ENCODE data around the gene TTC16.

Gene TTC16

GRCh38 chr9:127722055-127722745, 6.3 kb downstream of the TTC16 start:
- DNase-seq, result peak; percentile 33

- no peak for DNase-seq
Observed at GRCh38 chr9:127723013-127723412, 7.1 kb downstream of the TTC16 start.

- DNase-seq, result no peak
Observed at GRCh38 chr9:127723444-127723843, 7.6 kb downstream of the TTC16 start.

GRCh38 chr9:127724012-127724411, 8.1 kb downstream of the TTC16 start:
- no peak for DNase-seq

GRCh38 chr9:127726871-127727270, 11.0 kb downstream of the TTC16 start:
- DNase-seq, result no peak

GRCh38 chr9:127728808-127729207, 12.9 kb downstream of the TTC16 start:
- DNase-seq, result no peak

GRCh38 chr9:127729522-127730256, 13.8 kb downstream of the TTC16 start:
- no peak for DNase-seq

GRCh38 chr9:127730262-127730661, 14.4 kb downstream of the TTC16 start:
- no peak for DNase-seq

GRCh38 chr9:127730799-127731410, 15.0 kb downstream of the TTC16 start:
- DNase-seq, result no peak

GRCh38 chr9:127731938-127732337, 16.1 kb downstream of the TTC16 start:
- DNase-seq, result no peak

GRCh38 chr9:127732444-127732843, 16.6 kb downstream of the TTC16 start:
- no peak for DNase-seq

GRCh38 chr9:127733614-127734013, 17.7 kb downstream of the TTC16 start:
- DNase-seq, result no peak

GRCh38 chr9:127734247-127734746, 18.4 kb downstream of the TTC16 start:
- DNase-seq, result no peak

GRCh38 chr9:127734747-127735529, 19.1 kb downstream of the TTC16 start, which contains the start of gene TOR2A:
TSS of gene TOR2A (minus strand) at chr9:127735294. CDS start at chr9:127735270, 24 bp downstream.
- peak; percentile 100 for DNase-seq

- DNase-seq, result no peak
Observed at GRCh38 chr9:127735530-127736185, 19.8 kb downstream of the TTC16 start.

GRCh38 chr9:127738666-127739065, 22.8 kb downstream of the TTC16 start:
- DNase-seq, result no peak

- DNase-seq, result no peak
Observed at GRCh38 chr9:127739614-127740330, 23.9 kb downstream of the TTC16 start.

- no peak for DNase-seq
Observed at GRCh38 chr9:127741831-127742434, 26.1 kb downstream of the TTC16 start.

- peak; percentile 100 for DNase-seq
Observed at GRCh38 chr9:127742435-127743088, 26.7 kb downstream of the TTC16 start.

GRCh38 chr9:127744398-127745110, 28.7 kb downstream of the TTC16 start:
- DNase-seq, result no peak

Data from NCI-H2171 (cell line).